Measurements from ENCODE around the gene ABCC1. TPM values are rescaled to one million over a fixed set of nuclear protein-coding genes. Genes with fewer than 3 reads are reported as not detected.
"Not testable (repeated sequence)": the region's sequence is repeated elsewhere in the genome, so short reads cannot be mapped to it uniquely, and the experiment has no call there.

ABCC1 gene
- total RNA-seq, 2 donors from 2014 or later: 18.3 to 23.3 TPM

GRCh38 chr16:16175296-16175695 is 225.9 kb downstream of the ABCC1 start:
- DNase-seq: peak; percentile 14 to 71
- ATAC-seq: no peak
- intact Hi-C loops (cut with DNase I, micrococcal nuclease): no loop called here

GRCh38 chr16:16176328-16176727 is 226.9 kb downstream of the ABCC1 start:
- DNase-seq (no peak), ATAC-seq (no peak)
- intact Hi-C loops (cut with DNase I, micrococcal nuclease): no loop called here

- no peak for ATAC-seq
- intact Hi-C loops (cut with DNase I, micrococcal nuclease): no loop called here
- DNase-seq: no peak
Measured at GRCh38 chr16:16178455-16179162, 229.2 kb downstream of the ABCC1 start.

GRCh38 chr16:16181748-16182147 is 232.3 kb downstream of the ABCC1 start:
- intact Hi-C loops (cut with DNase I, micrococcal nuclease); DNase-seq; ATAC-seq: not testable (repeated sequence)

- DNase-seq (no peak), ATAC-seq (no peak)
- intact Hi-C loops (cut with DNase I, micrococcal nuclease): no loop called here
Measured at GRCh38 chr16:16182918-16183317, 233.5 kb downstream of the ABCC1 start.

- no peak for ATAC-seq
- intact Hi-C loops (cut with DNase I, micrococcal nuclease): no loop called here
- DNase-seq: no peak
Measured at GRCh38 chr16:16183562-16183961, 234.1 kb downstream of the ABCC1 start.

GRCh38 chr16:16184594-16184993 is 235.2 kb downstream of the ABCC1 start:
- intact Hi-C loops (cut with DNase I, micrococcal nuclease): no loop called here
- ATAC-seq: no peak
- no peak for DNase-seq

GRCh38 chr16:16185095-16185494 is 235.7 kb downstream of the ABCC1 start:
- ATAC-seq (no peak), DNase-seq (no peak)
- intact Hi-C loops (cut with DNase I, micrococcal nuclease): no loop called here

- intact Hi-C loops (cut with DNase I, micrococcal nuclease): no loop called here
- no peak for ATAC-seq
- no peak for DNase-seq
Measured at GRCh38 chr16:16186820-16187219, 237.4 kb downstream of the ABCC1 start.

- DNase-seq: no peak
- intact Hi-C loops (cut with DNase I, micrococcal nuclease): no loop called here
- ATAC-seq: no peak
Measured at GRCh38 chr16:16188827-16189226, 239.4 kb downstream of the ABCC1 start.

- DNase-seq (no peak), ATAC-seq (no peak)
- intact Hi-C loops (cut with DNase I, micrococcal nuclease): no loop called here
Measured at GRCh38 chr16:16189842-16190241, 240.4 kb downstream of the ABCC1 start.

GRCh38 chr16:16190546-16190945 is 241.1 kb downstream of the ABCC1 start:
- intact Hi-C loops (cut with DNase I, micrococcal nuclease): no loop called here
- ATAC-seq (no peak), DNase-seq (no peak)

GRCh38 chr16:16190966-16191365 is 241.6 kb downstream of the ABCC1 start:
- intact Hi-C loops (cut with DNase I, micrococcal nuclease); ATAC-seq; DNase-seq: not testable (repeated sequence)

- no peak for DNase-seq
- intact Hi-C loops (cut with DNase I, micrococcal nuclease): no loop called here
- no peak for ATAC-seq
Measured at GRCh38 chr16:16191493-16192167, 242.2 kb downstream of the ABCC1 start.

Other genes starting within 250 kb of the ABCC1 start
- gene MYH11, start 92.6 kb upstream of the ABCC1 start, total RNA-seq: 100 to 1,000 TPM in 1 of 2 donors, 10 to 100 TPM in 1; 39.1 to 579 TPM
- gene CEP20, start 61.0 kb upstream of the ABCC1 start, total RNA-seq: 10 to 100 TPM; 18.9 to 22.6 TPM

Measured in left colon (tissue), 2 donors.